Stimulated activated CD8-positive, alpha-beta memory T cell treated with anti-CD3 and anti-CD28 coated beads, Interleukin-4, amount 100 ng/mL, for 1 hour (primary cell): ENCODE data around the gene OR2Z1.

Experiments used
- DNase-seq, 2 donors: peaks; one replicate each; pipeline ENCODE4 v3.0.0-alpha.2; 2020; ENCODE audit warnings: low read depth in 2 of 2, low spot score in 1 of 2

OR2Z1 gene, protein sequence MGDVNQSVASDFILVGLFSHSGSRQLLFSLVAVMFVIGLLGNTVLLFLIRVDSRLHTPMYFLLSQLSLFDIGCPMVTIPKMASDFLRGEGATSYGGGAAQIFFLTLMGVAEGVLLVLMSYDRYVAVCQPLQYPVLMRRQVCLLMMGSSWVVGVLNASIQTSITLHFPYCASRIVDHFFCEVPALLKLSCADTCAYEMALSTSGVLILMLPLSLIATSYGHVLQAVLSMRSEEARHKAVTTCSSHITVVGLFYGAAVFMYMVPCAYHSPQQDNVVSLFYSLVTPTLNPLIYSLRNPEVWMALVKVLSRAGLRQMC

DNA sequence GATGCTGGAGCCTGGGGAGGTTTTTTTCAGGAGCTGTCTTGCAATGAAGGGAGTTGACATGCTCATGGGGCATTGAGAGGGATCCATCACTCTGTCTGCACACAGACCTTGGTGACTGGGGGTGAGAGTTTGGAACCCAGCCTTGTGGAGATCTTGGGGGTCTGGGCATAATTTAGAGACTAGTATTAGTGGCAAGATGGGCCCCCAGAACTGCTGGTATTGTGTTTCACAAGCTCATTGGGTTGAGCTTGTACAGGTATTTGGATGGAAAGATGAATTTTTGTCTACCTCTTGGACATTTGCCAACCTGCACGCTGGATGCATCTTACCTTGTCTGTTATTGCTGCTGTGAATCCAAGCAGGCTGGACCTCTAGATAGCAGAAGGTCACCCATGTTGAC lies at the start of gene OR2Z1:
OR2Z1 (plus strand) TSS at position 301 of the 400 bp plus-strand sequence. CDS start 9,395 bp downstream, outside the sequence.
- DNase-seq = no peak

DNA sequence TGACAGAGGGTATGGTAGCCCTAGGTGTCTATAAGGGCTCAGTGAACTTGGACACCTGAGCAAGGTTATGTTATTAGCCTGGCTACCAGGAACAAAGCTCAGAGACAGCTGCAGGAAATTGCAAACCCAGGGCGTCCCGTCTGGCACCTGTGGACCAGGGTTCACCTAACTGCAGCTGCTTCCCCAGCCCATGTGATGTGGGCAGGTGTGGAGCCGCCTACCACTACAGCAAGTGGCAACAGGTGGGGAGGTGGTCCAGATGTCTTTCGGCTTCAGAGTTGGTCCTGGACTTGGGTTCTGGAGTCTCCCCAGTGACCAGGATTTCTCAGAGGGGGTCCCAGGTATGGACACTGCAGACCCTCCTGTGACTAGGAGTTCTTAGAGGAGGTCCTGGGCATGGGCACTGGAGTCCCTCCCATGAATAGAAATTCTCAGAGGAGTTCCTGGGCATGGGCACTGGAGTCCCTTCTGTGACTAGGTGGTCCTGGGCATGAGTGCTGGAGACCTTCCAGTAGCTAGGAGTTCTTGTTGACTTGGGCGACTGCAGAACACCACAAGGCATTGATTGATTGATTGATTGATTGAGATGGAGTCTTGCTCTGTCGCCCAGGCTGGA lies 48.0 kb upstream of the OR2Z1 start:
- no peak for DNase-seq

DNA sequence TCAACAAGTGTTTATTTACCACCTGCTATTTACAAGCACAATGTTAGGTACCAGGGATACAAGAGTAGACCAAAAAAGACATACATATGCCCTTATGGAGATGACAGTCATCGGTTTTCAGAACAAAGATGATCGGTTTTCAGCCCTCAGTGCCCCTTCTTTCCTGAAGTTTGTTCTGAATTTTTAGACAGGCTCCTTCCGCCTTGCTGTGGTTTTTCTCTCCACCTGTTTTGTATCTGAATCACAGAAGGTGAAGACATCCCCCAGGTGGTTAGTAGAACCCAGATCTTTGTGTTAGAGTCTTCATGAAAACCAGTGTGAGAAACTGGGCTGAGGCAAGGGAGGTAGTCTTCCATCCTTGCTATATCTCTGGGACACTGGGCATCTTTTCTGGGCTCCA lies 46.4 kb upstream of the OR2Z1 start:
- DNase-seq = no peak

DNA sequence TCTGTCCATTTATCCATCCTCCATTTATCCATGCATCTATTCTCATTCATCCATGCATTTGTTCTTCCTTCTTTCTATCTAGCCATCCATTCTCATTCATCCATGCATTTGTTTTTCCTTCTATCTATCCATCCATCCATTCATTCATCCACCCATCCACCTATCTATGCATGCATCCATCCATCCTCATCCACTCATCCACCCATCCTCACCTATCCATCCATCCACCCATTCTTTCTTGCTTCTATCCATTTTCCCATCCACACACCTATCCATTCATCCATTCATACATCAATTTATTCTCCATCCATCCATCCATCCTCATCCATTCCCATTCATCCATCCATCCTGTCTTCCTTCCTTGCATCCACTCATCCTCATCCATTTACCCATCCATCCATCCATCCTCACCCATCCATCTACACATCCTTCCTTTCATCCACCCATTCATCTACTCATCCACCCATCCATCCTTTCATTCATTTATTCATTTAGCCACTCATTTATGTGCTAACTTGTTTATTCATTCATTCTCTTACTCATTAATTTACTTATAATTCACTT lies 43.1 kb upstream of the OR2Z1 start:
- no peak for DNase-seq

DNA sequence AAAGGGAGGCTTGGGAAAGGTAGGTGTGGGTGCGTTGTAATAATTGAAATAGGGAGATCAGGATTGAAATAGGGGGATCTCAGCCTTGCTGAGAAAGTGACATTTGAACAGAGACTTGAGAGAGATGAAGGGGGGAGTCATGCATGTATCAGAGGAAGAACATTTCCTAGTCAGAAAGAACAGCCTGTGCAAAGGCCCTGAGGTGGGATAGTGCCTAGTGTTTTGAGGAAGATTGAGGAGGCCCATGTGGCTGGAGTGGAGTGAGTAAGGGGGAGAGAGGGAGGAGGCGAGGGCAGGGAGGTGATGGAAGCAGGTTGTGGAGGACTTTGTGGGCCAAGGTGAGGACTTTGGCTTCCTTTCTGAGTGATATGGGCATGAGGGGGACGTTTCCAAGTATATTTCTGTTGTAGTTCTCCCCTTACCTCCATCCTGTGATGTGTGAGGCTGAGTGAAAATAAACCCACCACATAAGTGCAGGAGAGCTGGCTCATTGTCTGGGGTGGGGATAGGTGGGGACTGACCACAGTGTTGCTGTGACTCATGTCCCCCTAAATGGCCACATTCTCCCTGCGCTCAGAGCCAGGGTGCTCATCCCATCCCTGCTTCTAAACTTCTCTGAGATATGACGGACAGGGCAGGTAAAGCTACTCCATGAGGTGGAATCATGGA lies 40.6 kb upstream of the OR2Z1 start:
- no peak for DNase-seq

DNA sequence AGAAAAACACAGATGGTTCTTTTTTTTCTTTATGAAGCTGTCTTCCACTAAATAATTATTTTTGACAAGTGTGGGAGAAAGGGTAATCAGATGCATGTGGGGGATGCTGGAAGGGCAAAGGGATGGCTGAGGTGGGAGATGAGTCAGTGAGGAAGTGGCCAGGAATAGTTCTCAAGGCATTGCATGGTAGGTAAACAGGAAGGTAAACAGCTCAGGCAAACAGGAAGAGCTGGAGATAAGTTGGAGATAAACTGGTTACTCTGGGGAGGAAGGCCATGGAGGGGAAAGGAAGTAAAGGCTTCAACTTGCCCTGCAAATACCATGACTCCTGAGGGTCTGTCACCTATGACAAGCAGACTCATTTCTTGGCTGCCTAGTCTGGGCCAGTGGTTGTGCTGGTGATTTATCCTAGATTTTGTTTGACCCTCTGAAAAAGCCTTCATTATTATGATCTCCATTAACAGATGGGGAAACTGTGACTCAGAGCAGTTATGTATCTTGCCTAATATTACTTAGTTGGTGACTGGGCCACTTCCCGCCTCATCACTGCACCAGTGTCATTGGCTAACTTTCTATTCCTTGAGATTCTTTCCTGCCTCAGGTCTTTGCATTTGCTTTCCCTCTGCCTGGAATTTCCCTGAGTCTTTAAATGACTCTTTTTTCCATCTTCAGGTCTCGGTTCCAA lies 39.9 kb upstream of the OR2Z1 start:
- DNase-seq = no peak

DNA sequence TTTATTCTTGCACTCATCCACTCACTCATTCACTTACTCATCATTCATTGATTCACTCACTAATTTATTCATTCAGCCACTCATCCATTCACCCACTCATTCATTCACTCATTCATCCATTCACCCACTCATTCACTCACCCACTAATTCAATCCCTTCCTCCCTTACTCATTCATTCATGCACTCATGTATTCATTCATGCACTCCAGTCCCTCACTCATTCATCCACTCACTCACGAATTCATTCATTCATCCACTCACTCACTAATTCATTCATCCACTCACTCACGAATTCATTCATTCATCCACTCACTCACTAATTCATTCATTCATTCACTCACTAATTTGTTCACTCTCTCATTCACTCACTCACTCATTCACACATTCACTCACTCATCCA lies 39.0 kb upstream of the OR2Z1 start:
- DNase-seq = no peak

DNA sequence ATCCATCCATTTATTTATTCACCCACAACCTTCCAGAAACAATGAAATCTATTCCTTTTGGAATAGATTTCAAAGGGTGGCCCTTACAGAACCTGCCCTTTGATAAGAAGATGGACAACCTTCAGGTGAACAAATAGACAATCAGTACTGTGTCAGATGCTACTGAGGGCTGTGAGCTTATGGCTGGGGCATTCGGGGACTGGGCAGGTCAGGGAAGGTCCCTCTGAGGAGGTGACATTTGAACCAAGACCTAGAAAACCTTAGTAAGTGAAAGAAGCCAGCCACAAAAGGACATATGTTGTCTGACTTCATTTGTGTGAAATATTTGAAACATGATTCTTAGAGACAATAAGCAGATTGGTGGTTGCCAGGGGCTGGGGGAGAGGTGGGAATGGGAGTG lies 38.5 kb upstream of the OR2Z1 start:
- DNase-seq = no peak

DNA sequence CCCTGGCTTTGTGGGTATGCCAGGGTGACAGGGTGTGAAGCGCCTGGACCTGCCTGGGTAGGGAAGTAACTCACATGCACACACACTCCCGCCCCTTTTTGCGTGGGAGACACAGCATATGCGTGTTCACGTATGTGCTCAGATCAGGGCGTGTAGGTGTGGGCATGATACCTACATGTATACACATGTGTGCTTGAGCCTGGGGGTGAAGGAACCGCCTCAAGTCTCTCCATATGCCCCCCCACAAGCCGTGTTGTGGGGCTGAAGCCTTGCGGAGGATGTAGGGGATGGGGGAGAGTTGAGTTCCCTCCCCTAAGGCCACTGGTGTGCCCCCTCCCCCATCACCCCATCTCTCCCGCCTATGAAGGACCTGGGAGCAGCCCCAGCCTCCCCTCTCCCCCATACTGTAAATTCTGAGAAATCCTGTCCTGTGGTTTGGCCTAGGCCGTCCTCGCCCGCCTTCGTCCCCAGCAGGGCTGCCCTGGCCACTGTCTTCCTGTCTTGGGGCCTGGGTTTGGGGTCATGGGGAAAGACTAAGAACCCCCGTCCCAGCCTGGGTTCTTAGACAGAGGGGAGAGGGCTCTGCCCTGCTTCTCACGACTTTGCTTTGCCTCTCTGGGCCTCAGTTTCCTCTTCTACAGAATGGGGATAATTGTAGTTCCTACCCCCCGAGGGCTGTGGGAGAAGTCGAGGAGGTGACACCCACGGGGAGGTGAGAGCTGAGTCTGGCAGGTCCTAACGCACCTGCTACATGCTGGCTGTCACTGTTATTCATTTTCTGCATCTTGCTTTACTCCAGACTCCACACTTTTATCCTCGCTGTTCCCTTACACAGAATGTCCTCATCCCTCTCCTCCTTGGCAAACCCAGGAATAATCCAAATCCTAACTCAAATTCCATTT lies 37.2 kb upstream of the OR2Z1 start:
- DNase-seq = no peak

DNA sequence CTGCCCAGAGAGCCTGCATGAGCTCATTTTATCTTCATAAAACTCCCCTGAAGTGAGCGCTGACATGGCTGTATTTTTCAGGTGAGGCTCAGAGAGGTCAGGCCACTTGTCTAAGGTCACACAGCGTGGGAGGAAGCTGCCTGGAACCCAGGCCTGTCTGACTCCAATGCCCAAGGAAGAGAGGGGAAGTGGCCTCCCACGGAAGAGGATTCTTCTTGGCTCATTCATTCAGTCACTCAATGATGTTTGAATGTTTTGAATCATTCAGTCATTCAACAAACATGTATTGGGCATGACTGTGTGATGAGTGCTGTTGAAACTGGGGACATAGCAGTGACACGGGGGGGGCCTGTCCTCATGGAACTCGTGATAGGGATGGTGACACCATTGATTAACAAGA lies 34.9 kb upstream of the OR2Z1 start:
- no peak for DNase-seq

DNA sequence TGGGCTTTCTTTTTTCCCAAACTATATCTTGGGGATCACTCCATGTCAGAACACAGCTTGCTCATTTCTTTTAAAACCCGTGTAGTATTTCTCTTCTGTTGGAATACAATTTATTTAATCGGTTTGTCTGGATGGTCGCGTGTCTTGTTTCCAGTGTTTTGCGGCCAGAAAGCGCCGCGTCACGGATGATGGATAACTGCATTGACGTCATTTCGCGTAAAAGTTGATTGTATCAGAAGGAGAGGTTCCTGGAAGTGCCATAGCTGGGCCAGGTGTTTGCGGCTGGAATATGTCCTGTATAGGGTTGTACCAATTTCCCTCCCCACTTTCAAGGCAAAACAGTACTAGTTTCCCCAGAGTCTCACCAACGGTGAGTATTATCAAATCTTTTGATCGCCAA lies 32.5 kb upstream of the OR2Z1 start:
- no peak for DNase-seq

DNA sequence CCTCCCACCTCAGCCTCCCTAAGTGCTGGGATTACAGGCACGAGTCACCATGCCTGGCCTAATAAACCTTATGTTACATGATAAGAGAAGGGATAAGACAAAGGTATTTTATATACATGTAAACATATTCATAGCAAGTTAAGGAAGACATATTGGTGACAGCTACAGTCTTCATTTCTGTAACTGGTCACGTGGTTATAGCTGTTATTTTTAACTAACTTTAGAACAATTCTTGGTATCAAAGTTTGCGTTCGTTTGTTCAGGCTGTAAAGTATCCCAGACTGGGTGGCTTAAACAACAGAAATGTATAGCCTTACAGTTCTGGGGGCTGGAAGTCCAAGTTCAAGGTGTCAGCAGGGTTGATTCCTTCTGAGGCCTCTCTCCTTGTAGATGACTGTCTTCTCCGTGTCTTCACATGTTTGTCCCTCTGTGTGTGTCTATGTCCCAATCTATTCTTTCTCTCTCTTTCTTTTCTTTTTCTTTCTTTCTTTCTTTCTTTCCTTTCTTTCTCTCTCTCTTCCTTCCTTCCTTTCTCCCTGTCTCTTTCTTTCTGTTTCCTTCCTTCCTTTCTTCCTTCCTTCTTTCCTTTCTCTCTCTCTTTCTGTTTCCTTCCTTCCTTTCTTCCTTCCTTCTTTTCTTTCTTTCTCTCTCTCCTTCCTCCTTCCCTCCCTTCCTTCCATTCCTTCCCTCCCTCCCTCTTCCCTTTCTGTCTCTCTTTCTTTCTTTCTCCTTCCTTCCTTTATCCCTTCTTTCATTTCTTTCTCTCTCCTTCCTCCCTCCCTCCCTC lies 30.5 kb upstream of the OR2Z1 start:
- DNase-seq = no peak

DNA sequence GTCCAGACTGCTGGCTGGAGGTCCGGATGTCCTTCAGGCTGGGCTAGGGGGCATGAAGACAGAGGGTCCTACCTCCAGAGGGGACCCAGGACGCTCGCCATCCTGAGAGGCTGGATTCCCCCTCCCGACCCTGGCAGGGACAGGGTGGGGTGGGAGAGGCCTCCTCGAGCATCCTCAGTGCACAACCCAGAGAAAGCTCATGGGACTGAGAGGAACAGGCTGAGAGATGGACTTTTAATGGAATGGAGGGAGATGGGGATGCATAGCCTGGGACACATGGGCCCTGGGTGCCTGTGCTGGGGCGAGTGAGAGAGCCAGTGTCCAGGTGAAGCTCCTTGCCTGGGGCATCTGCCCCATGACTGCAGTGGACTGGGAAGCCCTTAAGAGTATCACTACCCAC lies 25.9 kb upstream of the OR2Z1 start:
- no peak for DNase-seq

DNA sequence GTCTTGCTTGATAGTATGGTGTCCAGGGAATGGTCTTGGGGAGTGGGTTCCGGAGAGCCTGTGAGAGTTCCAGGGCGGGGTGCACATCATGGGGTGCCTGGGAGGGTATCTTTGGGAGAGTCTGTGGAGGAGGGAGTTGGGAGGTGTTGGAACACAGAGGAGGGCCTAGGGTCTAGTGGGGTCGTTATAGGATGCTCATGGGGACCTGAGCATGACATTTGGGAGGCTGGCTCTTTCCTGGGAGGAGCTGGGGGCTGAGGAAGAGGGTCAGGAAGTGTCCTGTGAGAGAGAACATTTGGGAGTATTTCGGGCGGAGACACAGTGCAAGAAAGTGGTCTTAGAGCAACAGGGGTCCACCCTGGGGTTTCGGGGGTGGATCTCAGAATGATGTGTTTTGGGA lies 25.5 kb upstream of the OR2Z1 start:
- no peak for DNase-seq

DNA sequence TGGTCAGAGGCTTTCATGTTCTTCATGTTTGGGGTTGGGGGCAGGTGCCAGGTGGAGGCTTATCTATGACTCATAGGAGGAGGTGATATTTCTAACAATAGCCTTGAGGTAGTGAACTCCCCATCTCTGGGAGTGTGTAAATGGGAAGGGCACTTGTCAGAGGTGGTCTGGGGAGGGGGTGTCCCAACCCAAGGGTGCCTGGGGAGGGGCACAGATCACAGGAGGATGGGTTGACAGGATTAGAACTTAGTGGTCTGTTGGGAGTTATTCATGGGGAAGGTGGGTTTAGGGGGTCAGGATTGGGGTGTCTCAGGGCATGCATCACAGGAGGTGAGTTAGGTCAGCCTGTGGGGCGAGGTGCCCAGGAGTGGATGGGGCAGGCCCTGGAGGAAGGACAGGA lies 24.4 kb upstream of the OR2Z1 start:
- no peak for DNase-seq

DNA sequence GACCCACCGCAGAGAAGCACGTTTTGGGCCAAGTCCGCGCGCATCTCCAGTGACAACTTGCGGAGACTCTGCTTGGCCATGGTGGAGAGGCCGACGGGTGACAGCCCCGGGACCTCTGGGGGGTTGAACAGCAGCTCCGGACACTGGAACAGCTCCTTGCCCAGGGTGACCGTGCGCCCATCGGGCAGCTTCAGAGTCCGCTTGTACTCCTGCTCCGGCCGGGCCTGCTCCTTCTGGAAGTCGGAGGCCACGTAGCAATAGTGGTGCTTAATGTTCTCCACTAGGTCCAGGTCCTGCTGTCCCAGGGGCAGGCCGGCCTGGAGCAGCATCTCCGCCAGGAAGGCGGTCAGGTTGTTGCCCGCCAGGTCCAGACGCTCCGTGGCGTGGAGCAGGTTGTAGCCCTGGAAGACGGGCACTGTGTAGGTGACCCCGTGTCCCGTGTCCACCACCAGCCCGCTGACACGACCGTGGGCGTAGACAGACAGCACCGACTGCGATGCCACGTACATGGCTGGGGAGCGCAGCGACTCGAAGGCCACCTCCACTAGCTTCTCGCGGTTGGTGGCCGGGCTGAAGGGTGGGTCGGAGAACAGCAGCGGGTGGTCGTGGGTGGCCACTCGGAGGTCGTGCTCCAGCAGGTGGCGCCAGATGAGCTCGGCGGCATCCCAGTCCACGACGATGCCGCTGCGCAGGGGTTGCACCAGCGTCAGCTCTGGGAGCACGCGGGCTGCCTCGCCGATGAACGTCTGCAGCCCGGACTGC lies 23.6 kb upstream of the OR2Z1 start:
- no peak for DNase-seq

DNA sequence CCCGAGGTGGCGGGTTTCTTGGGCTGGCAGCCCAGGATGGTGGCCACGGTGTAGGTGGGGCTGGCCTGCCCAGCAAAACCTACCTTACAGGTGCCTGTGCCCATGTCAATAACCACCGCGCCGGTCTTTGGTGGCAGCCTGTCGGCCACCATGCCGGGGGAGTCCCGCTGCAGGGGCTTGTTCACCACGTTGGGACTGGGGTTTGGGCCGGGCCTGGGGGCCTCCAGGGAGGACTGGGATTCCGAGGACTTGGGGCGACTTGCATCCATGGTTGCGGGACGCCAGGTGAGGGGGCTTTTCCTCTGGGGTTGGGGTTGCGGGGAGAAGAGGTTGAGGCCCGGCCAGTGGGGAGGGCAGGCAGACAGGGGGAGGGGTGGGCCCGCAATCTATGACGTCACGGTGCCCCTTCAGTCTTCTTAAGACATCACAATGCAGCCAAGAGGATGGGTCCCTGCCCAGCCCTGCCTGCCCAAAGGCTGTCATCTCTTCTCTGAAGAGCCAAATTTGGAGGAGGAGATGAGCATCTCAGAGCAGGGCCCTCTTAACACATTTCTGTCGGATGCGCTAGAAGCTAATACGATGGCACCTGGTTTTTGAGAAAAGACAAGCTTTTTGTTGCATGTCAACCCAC lies 22.9 kb upstream of the OR2Z1 start, which contains the start of gene ACTL9:
ACTL9 (minus strand) TSS at position 363 of the 631 bp plus-strand sequence; CDS start at position 269, 94 bp downstream.
- no peak for DNase-seq

DNA sequence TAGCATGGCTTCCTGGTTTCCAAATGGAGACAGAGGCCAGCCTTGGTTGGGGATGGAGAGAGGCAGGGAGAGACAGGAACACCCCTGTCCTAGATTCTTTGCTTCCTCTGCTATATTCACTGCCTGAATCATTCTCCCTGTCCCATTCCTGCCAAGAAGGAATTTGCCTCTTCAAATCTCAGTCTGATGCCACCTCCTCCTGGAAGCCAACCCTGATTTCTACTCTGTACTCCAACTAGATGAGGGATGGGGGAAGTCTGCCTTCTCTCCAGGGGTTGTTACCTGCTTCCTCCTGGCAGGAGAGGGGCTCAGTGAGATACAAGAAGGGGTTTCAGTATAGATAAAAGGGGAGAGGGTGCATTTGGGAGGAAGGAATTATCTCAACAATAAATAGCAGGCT lies 21.5 kb upstream of the OR2Z1 start:
- DNase-seq = no peak
